ENCODE results near the gene PSORS1C2. TPM values are rescaled to one million over a fixed set of nuclear protein-coding genes. Genes with fewer than 3 reads are reported as not detected.

Gene PSORS1C2
- total RNA-seq, 1 donor from 2014 or later = 0.38 TPM

DNA sequence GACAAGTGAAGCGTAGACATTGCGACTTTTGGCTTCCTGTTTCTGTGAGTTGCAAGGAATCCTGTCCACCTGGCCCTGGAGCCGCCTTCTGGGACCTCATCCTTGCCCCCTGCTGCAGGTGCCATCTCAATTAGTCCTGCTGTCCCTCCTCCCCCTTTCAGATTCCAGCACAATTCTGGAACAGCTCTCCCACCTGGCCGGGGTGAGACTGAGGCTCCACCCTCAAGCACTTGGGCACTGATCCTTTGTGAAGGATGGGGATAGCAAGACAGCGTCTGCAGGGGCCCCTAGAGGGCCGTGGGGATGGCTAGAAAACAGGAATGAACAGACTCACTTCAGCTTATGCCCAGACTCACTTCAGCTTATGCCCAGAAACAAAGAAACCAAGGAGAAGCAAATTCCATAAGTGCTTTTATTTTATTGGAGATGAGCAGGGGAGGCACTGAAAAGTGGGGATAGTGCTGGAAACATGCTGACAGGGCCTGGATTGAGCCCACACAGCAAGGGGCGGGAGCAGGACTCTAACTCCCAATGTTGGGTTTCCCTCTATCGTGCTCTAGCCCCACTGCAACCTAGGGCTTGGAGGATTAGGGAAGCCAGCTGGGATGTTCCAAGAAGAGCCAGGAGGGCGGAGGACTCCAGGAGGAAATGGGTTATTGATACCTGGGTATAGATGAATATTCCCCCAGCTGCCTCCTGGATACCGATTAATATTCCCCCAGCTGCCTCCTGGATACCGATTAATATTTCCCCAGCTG, 27.9 kb downstream of the PSORS1C2 start:
- Mint-ChIP-seq H3K9me3 (ENCODE audit: unreplicated experiment) (no peaks in the 10 kb centered on the region), H3K4me3 (ENCODE audit: unreplicated experiment) (no peak overlapping the region)

DNA sequence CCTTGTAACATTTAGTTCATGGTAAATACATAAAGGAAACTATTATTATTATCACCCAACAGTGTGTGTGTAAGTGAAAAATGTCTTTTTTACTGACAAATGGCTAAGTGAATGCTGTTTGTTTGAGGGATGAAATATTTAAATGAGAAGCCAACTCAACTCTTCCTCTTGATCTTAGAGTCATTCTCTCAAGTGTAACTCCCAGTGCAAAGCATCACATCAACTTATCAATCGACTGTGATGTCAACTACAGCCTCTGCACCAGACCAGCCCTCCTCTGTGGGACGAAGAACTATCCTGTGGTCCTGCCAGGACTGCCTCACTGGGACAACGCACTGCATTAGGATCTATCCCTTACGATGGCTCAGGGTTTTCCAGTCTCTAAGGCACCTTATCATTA, 31.8 kb downstream of the PSORS1C2 start:
- DNase-seq (ENCODE audit: low spot score) = no peak

More for the DNA sequence above, 27.9 kb downstream of the PSORS1C2 start:
- H3K4me1 Mint-ChIP-seq (ENCODE audit: unreplicated experiment) = peaks cover 12% of the 10 kb centered on the region
- H3K36me3 Mint-ChIP-seq (ENCODE audit: low read depth, unreplicated experiment) = no peaks in the 10 kb centered on the region
- H3K27me3 Mint-ChIP-seq (ENCODE audit: unreplicated experiment) = peaks cover 17% of the 10 kb centered on the region
- TF ChIP-seq, protein P1, sequence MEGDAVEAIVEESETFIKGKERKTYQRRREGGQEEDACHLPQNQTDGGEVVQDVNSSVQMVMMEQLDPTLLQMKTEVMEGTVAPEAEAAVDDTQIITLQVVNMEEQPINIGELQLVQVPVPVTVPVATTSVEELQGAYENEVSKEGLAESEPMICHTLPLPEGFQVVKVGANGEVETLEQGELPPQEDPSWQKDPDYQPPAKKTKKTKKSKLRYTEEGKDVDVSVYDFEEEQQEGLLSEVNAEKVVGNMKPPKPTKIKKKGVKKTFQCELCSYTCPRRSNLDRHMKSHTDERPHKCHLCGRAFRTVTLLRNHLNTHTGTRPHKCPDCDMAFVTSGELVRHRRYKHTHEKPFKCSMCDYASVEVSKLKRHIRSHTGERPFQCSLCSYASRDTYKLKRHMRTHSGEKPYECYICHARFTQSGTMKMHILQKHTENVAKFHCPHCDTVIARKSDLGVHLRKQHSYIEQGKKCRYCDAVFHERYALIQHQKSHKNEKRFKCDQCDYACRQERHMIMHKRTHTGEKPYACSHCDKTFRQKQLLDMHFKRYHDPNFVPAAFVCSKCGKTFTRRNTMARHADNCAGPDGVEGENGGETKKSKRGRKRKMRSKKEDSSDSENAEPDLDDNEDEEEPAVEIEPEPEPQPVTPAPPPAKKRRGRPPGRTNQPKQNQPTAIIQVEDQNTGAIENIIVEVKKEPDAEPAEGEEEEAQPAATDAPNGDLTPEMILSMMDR (IDR thresholded peaks at IDR 0.05; ENCODE audit: unreplicated experiment) = no peak
- H3K27ac Mint-ChIP-seq (ENCODE audit: unreplicated experiment) = no peak overlapping the region
- DNase-seq (ENCODE audit: low spot score) = no peak

DNA sequence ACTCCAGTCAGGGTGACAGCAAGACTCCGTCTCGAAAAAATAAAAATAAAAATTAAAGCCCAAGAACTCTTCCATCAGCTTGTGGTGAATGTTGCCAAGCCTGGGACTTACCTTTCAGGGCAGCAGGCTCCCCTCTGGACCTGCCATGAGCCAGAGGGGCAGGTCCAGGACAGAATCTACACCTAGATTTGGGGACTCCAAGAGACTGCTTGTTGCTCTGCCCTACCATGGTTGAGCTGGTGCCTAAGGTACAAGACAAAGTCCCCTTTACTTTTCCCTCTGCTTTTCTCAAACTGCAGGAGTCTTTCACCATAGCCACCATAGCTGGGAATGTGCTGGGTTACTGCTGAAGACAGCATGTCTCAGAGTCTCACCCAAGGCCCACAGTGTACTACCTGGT, 35.7 kb downstream of the PSORS1C2 start:
- no peak overlapping the region for H3K27ac Mint-ChIP-seq (ENCODE audit: unreplicated experiment)
- no peaks in the 10 kb centered on the region for H3K4me1 Mint-ChIP-seq (ENCODE audit: unreplicated experiment)

More for the DNA sequence above, 31.8 kb downstream of the PSORS1C2 start:
- no peak overlapping the region for H3K4me3 Mint-ChIP-seq (ENCODE audit: unreplicated experiment)
- H3K27ac Mint-ChIP-seq (ENCODE audit: unreplicated experiment) = no peak overlapping the region
- TF ChIP-seq, protein P1 (IDR thresholded peaks at IDR 0.05; ENCODE audit: unreplicated experiment) = no peak
- peaks cover 8% of the 10 kb centered on the region for H3K27me3 Mint-ChIP-seq (ENCODE audit: unreplicated experiment)
- H3K4me1 Mint-ChIP-seq (ENCODE audit: unreplicated experiment) = no peaks in the 10 kb centered on the region
- H3K36me3 Mint-ChIP-seq (ENCODE audit: low read depth, unreplicated experiment) = no peaks in the 10 kb centered on the region
- H3K9me3 Mint-ChIP-seq (ENCODE audit: unreplicated experiment) = no peaks in the 10 kb centered on the region

DNA sequence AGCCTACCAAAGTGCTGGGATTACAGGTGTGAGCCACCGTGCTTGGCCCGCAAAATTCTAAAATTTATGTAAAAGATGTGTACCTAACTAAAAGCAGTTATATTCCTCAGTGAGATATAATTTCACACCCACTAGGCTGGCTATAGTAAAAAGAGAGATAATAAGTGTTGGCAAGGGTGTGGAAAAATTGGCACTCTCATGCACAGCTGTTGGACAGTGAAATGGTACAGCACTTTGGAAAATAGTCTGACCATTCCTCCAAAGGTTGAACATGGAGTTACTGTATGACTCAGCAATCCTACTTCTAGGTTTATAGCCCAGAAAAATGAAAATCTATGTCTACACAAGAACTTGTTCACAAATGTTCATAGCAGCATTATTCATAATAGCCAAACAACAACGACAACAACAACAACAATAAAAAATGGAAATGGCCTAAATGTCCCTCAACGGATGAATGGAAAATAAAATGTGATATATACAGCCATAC, 40.4 kb downstream of the PSORS1C2 start:
- no peaks in the 10 kb centered on the region for H3K9me3 Mint-ChIP-seq (ENCODE audit: unreplicated experiment)
- no peak overlapping the region for H3K4me3 Mint-ChIP-seq (ENCODE audit: unreplicated experiment)
- peaks cover 21% of the 10 kb centered on the region for H3K4me1 Mint-ChIP-seq (ENCODE audit: unreplicated experiment)
- H3K27ac Mint-ChIP-seq (ENCODE audit: unreplicated experiment) = no peak overlapping the region
- no peaks in the 10 kb centered on the region for H3K27me3 Mint-ChIP-seq (ENCODE audit: unreplicated experiment)
- TF ChIP-seq, protein P1 (IDR thresholded peaks at IDR 0.05; ENCODE audit: unreplicated experiment) = no peak
- H3K36me3 Mint-ChIP-seq (ENCODE audit: low read depth, unreplicated experiment) = no peaks in the 10 kb centered on the region
- no peak for DNase-seq (ENCODE audit: low spot score)

More for the DNA sequence above, 35.7 kb downstream of the PSORS1C2 start:
- TF ChIP-seq, protein P1 (IDR thresholded peaks at IDR 0.05; ENCODE audit: unreplicated experiment) = no peak
- no peaks in the 10 kb centered on the region for H3K27me3 Mint-ChIP-seq (ENCODE audit: unreplicated experiment)
- DNase-seq (ENCODE audit: low spot score) = no peak
- no peaks in the 10 kb centered on the region for H3K36me3 Mint-ChIP-seq (ENCODE audit: low read depth, unreplicated experiment)
- no peaks in the 10 kb centered on the region for H3K9me3 Mint-ChIP-seq (ENCODE audit: unreplicated experiment)
- H3K4me3 Mint-ChIP-seq (ENCODE audit: unreplicated experiment) = no peak overlapping the region

DNA sequence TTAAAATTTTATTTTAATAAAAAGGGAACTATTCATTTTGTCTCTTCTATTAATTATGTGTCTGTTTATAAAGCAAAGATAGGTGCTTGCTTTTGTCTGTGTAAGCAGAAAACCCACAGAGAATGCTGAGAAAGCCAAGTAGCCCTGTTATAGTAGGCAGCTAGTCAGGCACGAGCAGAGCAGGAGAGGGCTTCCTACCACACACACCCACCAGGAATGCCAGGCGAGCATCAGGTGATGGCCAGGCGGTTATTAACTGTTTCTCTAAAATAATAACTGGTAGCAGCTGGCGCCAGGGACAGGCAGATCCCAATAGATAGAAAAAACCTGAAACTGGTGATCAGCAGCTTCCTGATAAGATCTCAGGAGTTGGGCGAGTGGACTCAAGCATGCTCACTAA, 42.2 kb downstream of the PSORS1C2 start:
- no peaks in the 10 kb centered on the region for H3K36me3 Mint-ChIP-seq (ENCODE audit: low read depth, unreplicated experiment)
- TF ChIP-seq, protein P1 (IDR thresholded peaks at IDR 0.05; ENCODE audit: unreplicated experiment) = no peak
- H3K27me3 Mint-ChIP-seq (ENCODE audit: unreplicated experiment) = no peaks in the 10 kb centered on the region
- H3K9me3 Mint-ChIP-seq (ENCODE audit: unreplicated experiment) = no peaks in the 10 kb centered on the region
- no peak overlapping the region for H3K4me3 Mint-ChIP-seq (ENCODE audit: unreplicated experiment)
- no peak for DNase-seq (ENCODE audit: low spot score)
- peaks cover 24% of the 10 kb centered on the region for H3K4me1 Mint-ChIP-seq (ENCODE audit: unreplicated experiment)
- no peak overlapping the region for H3K27ac Mint-ChIP-seq (ENCODE audit: unreplicated experiment)

Measured in endothelial cell (in vitro differentiated cells).